HG02798 (cell line): ENCODE data around the gene RSPH3.
"Not testable (repeated sequence)": the region's sequence is repeated elsewhere in the genome, so short reads cannot be mapped to it uniquely, and the experiment has no call there.

ENCODE experiments used
- ATAC-seq: cut with Tn5 transposase; IDR thresholded peaks from one replicate; pipeline ENCODE4 v1.9.1; 2021; ENCODE audit warnings: mild to moderate bottlenecking; ENCODE audit not compliant: unreplicated experiment, poor library complexity

RSPH3 gene

DNA sequence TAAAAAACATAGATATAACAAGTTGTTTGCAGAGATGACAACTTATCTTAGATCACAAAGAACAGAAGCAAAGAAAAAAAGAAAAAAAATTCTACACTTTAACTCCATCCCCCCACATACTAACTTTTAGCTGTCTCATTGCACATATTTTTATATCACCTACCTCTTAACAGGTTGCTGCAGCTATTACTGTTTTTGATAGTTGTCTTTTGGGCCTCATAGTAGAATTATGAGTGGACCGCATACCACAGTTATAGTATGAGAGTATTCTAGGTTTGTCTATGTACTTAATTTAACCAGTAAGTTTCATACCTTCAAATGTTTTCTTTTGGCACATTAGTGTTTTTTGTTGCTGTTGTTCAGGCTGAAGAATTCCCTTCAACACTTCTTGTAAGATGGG is 12.3 kb downstream of the RSPH3 start:
- no peak for ATAC-seq

- no peak for ATAC-seq
Measured at GRCh38 chr6:158978757-158979156, 21.2 kb downstream of the RSPH3 start.

GRCh38 chr6:158977382-158977781 is 22.6 kb downstream of the RSPH3 start:
- no peak for ATAC-seq

GRCh38 chr6:158972241-158973233 is 27.5 kb downstream of the RSPH3 start:
- ATAC-seq: no peak

DNA sequence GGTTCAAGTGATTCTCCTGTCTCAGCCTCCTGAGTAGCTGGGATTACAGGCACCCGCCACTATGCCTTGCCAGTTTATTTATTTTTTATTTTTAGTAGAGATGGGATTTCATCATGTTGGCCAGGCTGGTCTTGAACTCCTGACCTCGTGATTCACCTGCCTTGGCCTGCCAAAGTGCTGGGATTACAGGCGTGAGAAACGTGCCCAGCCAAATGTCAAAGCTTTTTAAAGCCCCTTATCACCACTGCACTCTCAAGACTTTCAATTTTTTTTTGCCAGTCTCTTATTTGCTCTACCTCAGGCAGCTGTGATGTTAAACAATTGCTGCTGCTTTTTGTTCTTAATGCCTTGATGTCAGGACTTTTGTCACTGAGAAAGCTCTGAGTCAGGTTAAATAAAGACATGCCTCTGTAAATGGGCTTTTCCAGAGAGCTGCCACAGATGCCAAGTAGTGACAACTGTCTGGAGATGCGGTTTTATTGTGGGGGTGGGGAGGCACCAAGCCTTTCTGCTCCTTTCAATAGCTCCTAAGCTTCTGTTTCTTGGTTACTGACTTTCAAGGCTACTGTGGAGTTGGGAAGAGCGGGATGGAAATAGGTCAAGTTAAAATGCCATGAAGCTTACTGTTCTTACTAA is 29.2 kb downstream of the RSPH3 start:
- ATAC-seq: no peak

- ATAC-seq: no peak
Measured at GRCh38 chr6:158969148-158969547, 30.9 kb downstream of the RSPH3 start.

DNA sequence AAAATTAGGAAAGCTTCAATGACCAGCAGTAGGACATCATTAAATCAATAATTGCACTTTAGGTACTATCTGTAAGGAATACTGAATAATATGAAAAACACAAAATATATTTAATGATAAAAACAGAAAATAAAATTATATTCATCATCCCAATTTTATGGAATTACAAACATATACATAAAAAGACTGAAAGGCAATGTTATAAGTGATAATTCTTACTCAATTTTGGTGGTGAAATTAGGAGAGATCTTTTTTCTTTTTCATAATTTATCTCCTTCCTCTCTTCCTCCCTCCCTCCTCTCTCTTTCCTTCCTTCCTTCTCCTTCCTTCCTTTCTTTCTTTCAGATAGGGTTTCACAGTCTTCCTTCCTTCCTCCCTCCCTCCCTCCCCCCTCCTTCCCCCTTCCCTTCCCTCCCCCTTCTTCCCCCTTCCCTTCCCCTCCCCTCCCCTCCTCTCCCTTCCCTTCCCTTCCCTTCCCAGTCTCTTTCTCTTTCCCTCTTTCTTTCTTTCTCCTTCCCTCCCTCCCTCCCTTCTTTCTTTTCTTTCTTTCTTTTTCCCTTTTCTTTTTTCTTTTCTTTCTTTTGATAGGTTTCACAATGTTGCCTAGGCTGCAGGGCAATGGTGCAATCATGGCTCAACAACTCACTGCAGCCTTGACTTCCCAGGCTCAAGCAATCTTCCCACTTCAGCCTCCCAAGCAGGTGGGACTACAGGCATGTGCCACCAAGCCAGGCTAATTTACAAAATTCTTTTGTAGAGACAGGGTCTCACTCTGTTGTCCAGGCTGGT is 36.8 kb downstream of the RSPH3 start:
- no peak for ATAC-seq

GRCh38 chr6:158962371-158962770 is 37.6 kb downstream of the RSPH3 start:
- ATAC-seq: no peak

DNA sequence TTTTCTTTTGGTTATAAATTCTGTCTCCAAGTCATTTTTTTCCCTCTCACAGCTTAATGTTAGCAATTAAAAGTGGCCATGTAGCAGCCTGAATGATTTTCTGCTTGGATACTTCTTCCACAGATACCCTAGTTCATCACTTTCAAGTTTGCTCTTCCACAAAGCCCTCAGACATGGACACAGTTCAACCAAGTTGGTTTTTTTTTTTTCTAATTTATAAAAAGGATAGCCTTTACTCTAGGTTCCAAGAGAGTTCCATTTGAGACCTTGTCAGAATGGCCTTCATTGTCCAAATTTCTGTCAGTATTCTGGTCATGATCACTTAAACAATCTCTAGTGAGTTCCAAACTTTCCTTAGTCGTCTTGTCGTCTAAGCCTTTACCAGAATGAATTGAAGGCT is 40.0 kb downstream of the RSPH3 start:
- no peak for ATAC-seq

DNA sequence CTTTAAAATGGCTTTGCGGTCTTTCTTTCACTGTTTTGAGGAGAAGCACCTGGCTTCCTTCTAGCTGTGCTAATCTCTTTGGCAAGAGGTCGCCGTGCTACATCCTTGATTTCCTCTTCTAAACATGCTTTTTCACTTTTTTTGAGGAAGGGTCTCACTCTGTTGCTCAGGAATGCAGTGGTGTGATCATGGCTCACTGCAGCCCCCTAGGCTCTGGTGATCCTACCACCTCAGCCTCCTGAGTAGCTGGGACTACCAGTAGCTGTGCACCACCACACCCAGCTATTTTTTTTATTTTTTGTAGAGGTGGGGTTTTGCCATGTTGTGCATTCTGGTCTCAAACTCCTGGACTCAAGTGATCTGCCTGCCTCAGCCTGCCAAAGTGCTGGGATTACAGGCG is 40.5 kb downstream of the RSPH3 start:
- no peak for ATAC-seq

GRCh38 chr6:158958504-158959386 is 41.3 kb downstream of the RSPH3 start:
- no peak for ATAC-seq

DNA sequence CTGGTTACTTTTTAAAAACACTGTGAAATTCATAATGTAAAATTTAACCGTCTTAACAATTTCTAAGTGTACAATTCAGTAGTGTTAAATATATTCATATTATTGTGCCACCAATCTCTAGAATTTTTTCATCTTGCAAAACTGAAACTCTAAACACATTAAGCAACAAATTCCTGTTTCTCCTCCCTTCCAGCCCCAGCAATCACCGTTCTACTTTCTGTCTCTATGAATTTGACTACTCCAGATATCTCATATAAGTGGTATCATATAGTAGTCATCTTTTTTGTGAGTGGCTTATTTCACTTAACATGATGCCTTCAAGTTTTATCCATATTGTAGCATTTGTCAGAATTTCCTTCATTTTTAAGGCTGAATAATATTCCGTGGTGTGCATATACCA is 44.7 kb downstream of the RSPH3 start:
- no peak for ATAC-seq

GRCh38 chr6:158954753-158955152 is 45.2 kb downstream of the RSPH3 start:
- no peak for ATAC-seq

DNA sequence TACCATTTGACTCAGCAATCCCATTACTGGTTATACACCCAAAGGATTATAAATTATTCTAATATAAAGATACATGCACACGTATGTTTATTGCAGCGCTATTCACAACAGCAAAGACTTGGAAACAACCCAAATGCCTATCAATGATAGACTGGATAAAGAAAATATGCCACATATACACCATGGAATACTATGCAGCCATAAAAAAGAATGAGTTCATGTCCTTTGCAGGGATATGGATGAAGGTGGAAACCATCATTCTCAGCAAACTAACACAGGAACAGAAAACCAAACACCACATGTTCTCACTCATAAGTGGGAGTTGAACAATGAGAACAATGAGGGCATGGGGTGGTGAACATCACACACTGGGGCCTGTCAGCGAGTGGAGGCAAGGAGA is 48.0 kb downstream of the RSPH3 start:
- ATAC-seq: not testable (repeated sequence)

GRCh38 chr6:158951565-158951964 is 48.4 kb downstream of the RSPH3 start:
- not testable (repeated sequence) for ATAC-seq

DNA sequence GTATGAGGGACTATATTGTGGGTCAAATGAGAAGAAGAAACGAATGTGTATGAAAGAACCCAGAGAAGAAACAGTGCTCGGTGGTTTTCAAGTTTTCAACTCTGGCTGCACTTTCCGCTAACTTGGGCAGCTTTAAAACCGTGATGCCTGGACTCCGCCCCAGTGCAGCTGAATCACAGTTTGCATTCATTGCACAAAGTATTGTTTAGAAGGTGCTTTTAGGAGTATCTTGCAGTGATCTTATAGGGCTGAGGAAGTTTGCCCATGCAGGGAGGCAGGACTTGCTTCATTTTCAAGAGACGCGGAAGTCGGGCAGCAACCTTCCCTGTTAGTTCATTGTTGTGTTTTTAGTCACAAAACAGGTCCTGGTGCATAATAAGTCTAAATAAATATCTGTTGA is 52.7 kb downstream of the RSPH3 start:
- ATAC-seq: no peak

DNA sequence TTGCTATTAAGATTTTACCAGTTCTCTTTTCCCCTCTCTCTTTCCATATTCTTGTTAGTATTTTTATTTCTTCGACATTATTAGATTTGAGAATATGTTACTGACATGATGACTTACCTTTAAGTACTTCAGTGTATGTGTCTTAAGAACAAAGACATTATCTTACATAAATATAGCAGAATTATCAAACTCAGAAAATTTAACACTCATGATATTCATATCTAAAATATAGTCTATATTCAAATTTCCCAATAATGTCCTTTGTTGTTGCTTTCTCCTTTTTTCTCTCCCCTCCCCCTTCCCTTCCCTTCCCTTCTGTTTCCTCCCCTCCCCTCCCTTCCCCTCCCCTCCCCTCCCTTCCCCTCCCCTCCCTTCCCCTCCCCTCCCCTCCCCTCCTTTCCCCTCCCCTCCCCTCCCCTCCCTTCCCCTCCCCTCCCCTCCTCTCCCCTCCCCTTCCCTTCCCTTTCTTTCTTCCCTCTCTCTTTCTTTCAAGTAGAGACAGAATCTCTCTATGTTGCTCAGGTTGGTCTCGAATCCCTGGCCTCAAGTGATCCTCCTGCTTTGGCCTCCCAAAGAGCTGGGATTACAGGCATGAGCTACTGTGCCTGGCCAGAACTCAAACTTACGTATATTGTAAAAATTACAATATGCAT is 56.5 kb downstream of the RSPH3 start:
- no peak for ATAC-seq

GRCh38 chr6:158942349-158942748 is 57.7 kb downstream of the RSPH3 start:
- no peak for ATAC-seq

- no peak for ATAC-seq
Measured at GRCh38 chr6:158941246-158941645, 58.8 kb downstream of the RSPH3 start.
